Spleen (tissue), 11 donors: ENCODE data around the gene METTL3. TPM values are rescaled to one million over a fixed set of nuclear protein-coding genes. Genes with fewer than 3 reads are reported as not detected.
A peak's percentile ranks its signal among the peaks of the same experiment; 100 is the strongest.

Experiments used
- DNase-seq: peaks from one replicate; pipeline ENCODE4 v3.0.0-alpha.2; 2020
- H3K27ac ChIP-seq, 8 donors: fragments of 200-600 bp; sonication (generic) in 7 of 8; 1 replicate in 4 of 8; 2 replicates in 4 of 8; pipeline versions ENCODE4 v1.5.0 to v1.8.0; 2016 to 2021; ENCODE audit warnings: inconsistent platforms in 4 of 8, mild to moderate bottlenecking in 4 of 8, moderate library complexity in 1 of 8
- H3K27me3 ChIP-seq, 7 donors: fragments of 200-600 bp; sonication (generic) in 6 of 7; replicated peaks in 1 of 7; 1 replicate in 4 of 7; 2 replicates in 3 of 7; pipeline versions ENCODE4 v1.5.0 to v1.8.0; 2016 to 2021; ENCODE audit warnings: inconsistent platforms in 3 of 7, mild to moderate bottlenecking in 1 of 7
- H3K36me3 ChIP-seq, 6 donors: fragments of 200-600 bp; sonication (generic) in 5 of 6; 1 replicate in 4 of 6; 2 replicates in 2 of 6; pipeline versions ENCODE4 v1.5.0 to v1.8.0; 2016 to 2021; ENCODE audit warnings: inconsistent platforms in 2 of 6
- H3K4me1 ChIP-seq, 6 donors: fragments of 200-600 bp; sonication (generic) in 5 of 6; 1 replicate in 3 of 6; 2 replicates in 3 of 6; pipeline versions ENCODE4 v1.5.0 to v1.8.0; 2016 to 2021; ENCODE audit warnings: inconsistent platforms in 3 of 6
- H3K4me3 ChIP-seq, 8 donors: fragments of 200-600 bp; sonication (generic) in 7 of 8; 1 replicate in 4 of 8; 2 replicates in 4 of 8; pipeline versions ENCODE4 v1.5.0 to v1.8.0; 2016 to 2021; ENCODE audit warnings: inconsistent platforms in 4 of 8, mild to moderate bottlenecking in 4 of 8, moderate library complexity in 2 of 8
- H3K9me3 ChIP-seq, 8 donors: fragments of 200-600 bp; sonication (generic) in 7 of 8; 1 replicate in 4 of 8; 2 replicates in 4 of 8; pipeline versions ENCODE4 v1.5.0 to v1.8.0; 2016 to 2021; ENCODE audit warnings: inconsistent platforms in 4 of 8
- POLR2A ChIP-seq, 3 donors: fragments of 450-650 bp; IDR thresholded peaks; one replicate each; pipeline ENCODE4 v1.5.1; 2017; ENCODE audit warnings: antibody characterized with exemption in 3 of 3, mild to moderate bottlenecking in 1 of 3
- POLR2AphosphoS5 ChIP-seq, 3 donors: sonication (generic); formaldehyde crosslinking; IDR thresholded peaks; one replicate each; pipeline ENCODE4 v1.5.1; 2017; ENCODE audit warnings: antibody characterized with exemption in 3 of 3
- WGBS, 5 donors: extraction: QIAGEN DNeasy Blood & Tissue Kit in 3 of 5; methylation state at CpG; one replicate each; pipeline versions ENCODE4 v1.1.5 to v1.1.7; 2013 to 2018; 5-methylcytosine and 5-hydroxymethylcytosine counted together
- intact Hi-C: fragments of 100-400 bp; cut with DNase I; formaldehyde crosslinking; loops from one replicate; pipeline ENCODE4 v1.15.0; 2023; ENCODE audit warnings: low total_unique reads
- polyA plus RNA-seq, 3 donors: library from polyadenylated mRNA; stranded (reverse); fragments of 200-250 nt; gene quantifications; one replicate each; pipeline ENCODE4 v1.2.1, GENCODE V29; 2013
- total RNA-seq, 7 donors: library from RNA; depleted of rRNA in 3 of 7; stranded (reverse); fragments of >200 nt in 3 of 7; fragmentation: NEBNext Ultra II Directional in 4 of 7; extraction: Animal tissue kit (Norgen Biotek cat#: 25700) in 4 of 7; gene quantifications; one replicate each; pipeline versions ENCODE4 v1.1.0 to v1.2.1, GENCODE V29; 2016 to 2021
- TF ChIP-seq, protein P1 (sequence below), 11 experiments: fragments of 200-600 bp in 7 of 11; fragments of 450-650 bp in 4 of 11; sonication (generic) in 4 of 11; IDR thresholded peaks in 8 of 11; conservative IDR thresholded peaks in 3 of 11; 1 replicate in 7 of 11; 2 replicates in 4 of 11; pipeline versions ENCODE4 v1.4.0 to v1.8.0; 2016 to 2021; ENCODE audit warnings: antibody characterized with exemption in 11 of 11, inconsistent platforms in 4 of 11, mild to moderate bottlenecking in 1 of 11
- donor health status: healthy with polysubstance abuse.
- donor health status: DM: no; HTN: no; CAD: no; lungs with moderate emphysema.
- donor health status: DM: no; HTN: no; CAD: no.
- donor health status: Bipolar disorder and iron deficiency.
- donor health status: healthy.
- donor health status: DM: no; HTN: no; CAD: no.
- donor health status: DM: yes; HTN: yes; CAD: no.

METTL3 gene
- total and polyA plus RNA-seq, 10 donors: 46.2 to 88.7 (median 59.3) TPM

DNA sequence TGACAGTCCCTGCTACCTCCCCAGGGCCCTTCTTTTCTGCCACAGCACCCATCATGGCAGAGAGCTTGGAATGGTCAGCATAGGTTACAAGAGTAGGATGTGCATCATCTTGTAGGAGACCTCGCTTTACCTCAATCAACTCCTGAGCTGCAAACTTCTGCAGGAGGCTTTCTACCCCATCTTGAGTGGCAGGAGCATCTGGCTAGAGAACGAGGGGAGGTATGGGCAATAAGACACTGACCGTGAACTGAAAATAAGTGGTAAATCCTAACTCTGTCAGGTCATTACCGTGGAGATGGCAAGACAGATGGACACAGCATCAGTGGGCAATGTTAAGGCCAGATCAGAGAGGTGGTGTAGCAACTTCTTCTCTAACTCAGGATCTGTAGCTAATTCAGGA is 7.8 kb downstream of the METTL3 start:
- intact Hi-C loops: loop anchor here (5.0 kb wide), 1 partner anchor 54 kb away; no protein-coding TSS in a partner anchor
- peaks cover 8 to 80% (median 59%) of the 10 kb centered on the region in 6 donors for H3K36me3 ChIP-seq
- 92 to 98% (median 96%) methylated on average over 3 to 4 of the region's 4 CpGs for WGBS, 5 donors

DNA sequence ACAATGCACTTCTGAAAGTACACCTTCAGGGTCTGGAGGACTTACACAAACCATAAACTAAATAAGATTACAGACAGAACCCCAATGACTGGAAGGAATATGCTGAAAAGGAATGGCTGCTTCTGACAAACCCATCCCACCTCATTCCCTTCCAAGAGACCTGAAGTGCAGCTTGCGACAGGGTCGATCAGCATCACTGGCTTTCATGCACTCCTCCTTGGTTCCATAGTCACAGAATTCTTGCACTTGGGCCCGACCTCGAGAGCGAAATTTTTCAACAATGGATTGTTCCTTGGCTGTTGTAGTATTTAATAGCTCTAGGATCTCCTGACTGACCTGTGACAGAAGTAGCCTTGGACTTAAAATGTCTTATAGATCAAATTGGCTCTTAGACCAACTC is 9.6 kb downstream of the METTL3 start:
- Histone ChIP-seq H3K36me3 (peaks cover 8 to 80% (median 70%) of the 10 kb centered on the region in 6 donors), H3K4me3 (no peak overlapping the region), H3K27ac (no peak overlapping the region), H3K27me3 (no peaks in the 10 kb centered on the region), H3K4me1 (peaks cover 7 to 45% (median 14%) of the 10 kb centered on the region in 6 donors), H3K9me3 (no peaks in the 10 kb centered on the region)
- WGBS, 5 donors: 90 to 97% (median 95%) methylated on average over 5 of the region's 5 CpGs
- intact Hi-C loops: loop anchor here (5.0 kb wide), 1 partner anchor 56 kb away; no protein-coding TSS in a partner anchor
- DNase-seq: no peak
- TF ChIP-seq POLR2A (IDR thresholded peaks at IDR 0.05): no peak
- peak in 1 of 3 donors; percentile 33 for TF ChIP-seq POLR2AphosphoS5 (IDR thresholded peaks at IDR 0.05)
- TF ChIP-seq, protein P1, sequence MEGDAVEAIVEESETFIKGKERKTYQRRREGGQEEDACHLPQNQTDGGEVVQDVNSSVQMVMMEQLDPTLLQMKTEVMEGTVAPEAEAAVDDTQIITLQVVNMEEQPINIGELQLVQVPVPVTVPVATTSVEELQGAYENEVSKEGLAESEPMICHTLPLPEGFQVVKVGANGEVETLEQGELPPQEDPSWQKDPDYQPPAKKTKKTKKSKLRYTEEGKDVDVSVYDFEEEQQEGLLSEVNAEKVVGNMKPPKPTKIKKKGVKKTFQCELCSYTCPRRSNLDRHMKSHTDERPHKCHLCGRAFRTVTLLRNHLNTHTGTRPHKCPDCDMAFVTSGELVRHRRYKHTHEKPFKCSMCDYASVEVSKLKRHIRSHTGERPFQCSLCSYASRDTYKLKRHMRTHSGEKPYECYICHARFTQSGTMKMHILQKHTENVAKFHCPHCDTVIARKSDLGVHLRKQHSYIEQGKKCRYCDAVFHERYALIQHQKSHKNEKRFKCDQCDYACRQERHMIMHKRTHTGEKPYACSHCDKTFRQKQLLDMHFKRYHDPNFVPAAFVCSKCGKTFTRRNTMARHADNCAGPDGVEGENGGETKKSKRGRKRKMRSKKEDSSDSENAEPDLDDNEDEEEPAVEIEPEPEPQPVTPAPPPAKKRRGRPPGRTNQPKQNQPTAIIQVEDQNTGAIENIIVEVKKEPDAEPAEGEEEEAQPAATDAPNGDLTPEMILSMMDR (IDR thresholded peaks at IDR 0.05 in 8 of 11, conservative IDR thresholded peaks at IDR 0.05 in 3 of 11): no peak

More for the DNA sequence above, 7.8 kb downstream of the METTL3 start:
- H3K9me3 ChIP-seq: no peaks in the 10 kb centered on the region
- no peak for TF ChIP-seq POLR2A (IDR thresholded peaks at IDR 0.05)
- TF ChIP-seq, protein P1 (IDR thresholded peaks at IDR 0.05 in 8 of 11, conservative IDR thresholded peaks at IDR 0.05 in 3 of 11): no peak
- no peak for TF ChIP-seq POLR2AphosphoS5 (IDR thresholded peaks at IDR 0.05)
- no peak overlapping the region for H3K27ac ChIP-seq
- peaks cover 7 to 57% (median 19%) of the 10 kb centered on the region in 6 donors for H3K4me1 ChIP-seq
- H3K27me3 ChIP-seq: no peaks in the 10 kb centered on the region
- H3K4me3 ChIP-seq: no peak overlapping the region
- no peak for DNase-seq

DNA sequence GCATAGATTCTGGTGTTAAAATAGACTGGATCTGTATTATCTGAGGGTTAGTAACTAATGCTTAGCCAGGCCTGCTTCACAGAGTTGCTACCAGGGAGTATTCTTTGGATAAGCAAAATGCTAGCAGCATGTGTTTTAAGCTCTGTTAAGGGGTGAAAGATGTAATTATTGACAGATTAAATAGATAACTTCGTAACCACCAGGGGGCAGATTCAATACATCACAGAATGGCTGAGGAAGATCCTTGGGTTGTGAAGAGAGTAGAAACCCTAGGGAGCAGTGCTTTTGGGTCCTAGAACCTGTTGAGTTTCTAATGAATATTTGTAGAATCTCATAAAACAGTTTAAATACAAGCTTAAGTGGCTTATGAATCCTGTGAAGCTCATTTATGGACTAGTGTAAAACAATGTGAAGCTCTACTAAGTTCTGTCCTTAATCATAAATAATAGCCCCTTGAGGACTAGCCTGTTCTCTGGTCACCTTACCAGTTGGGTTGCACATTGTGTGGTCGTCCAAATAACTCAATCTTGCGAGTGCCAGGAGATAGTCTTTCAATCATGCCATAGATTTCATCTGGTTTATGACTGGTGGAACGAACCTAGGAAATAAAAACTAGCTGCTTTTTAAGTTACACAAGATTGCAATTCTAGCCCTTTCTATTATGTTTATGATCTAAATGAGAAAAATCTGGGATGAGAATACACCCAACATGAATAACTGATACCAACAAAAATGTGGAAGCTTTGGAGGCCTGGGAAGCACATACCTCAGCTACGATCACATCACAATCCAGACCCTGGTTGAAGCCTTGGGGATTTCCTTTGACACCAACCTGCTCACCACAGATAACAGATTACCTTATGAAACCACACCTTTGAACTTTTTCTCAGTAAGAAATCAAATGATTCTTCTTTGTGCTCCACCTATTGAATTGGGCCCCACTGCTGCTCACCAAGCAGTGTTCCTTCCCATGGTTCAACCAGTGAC is 12.3 kb downstream of the METTL3 start:
- DNase-seq: no peak
- intact Hi-C loops: no loop called here
- Histone ChIP-seq H3K27ac (no peak overlapping the region), H3K27me3 (no peaks in the 10 kb centered on the region), H3K4me1 (peaks cover 0 to 19% (median 0%) of the 10 kb centered on the region in 6 donors), H3K36me3 (peaks cover 11 to 100% (median 95%) of the 10 kb centered on the region in 6 donors), H3K9me3 (no peaks in the 10 kb centered on the region), H3K4me3 (no peak overlapping the region)
- TF ChIP-seq POLR2A (IDR thresholded peaks at IDR 0.05) (no peak), POLR2AphosphoS5 (IDR thresholded peaks at IDR 0.05) (no peak)
- TF ChIP-seq, protein P1 (IDR thresholded peaks at IDR 0.05 in 8 of 11, conservative IDR thresholded peaks at IDR 0.05 in 3 of 11): peak in 6 of 11 experiments; percentile 38 to 49 (median 46)
- 71 to 81% (median 72%) methylated on average over 5 of the region's 5 CpGs for WGBS, 5 donors

DNA sequence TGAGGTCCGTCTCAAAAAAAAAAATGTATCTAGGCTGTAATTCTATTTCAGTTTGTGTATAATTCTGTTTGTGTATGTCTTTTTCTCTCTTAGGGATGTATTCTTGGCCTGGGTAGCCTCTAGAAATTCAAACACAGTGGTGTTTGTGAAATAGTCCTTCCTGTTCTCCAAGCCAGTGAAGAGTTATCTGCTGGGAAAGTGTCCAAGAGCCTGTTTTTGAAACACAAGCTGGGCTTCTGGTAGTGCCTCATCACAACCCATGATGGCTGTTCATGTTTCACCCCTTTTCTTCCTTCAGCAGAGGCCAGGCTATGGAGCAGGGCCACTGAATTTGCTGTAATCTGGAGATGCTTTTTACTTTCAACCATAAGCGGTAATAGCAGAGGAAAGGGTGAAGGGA is 14.7 kb downstream of the METTL3 start:
- WGBS, 5 donors: 93 to 98% (median 97%) methylated on average over 2 of the region's 2 CpGs
- no peaks in the 10 kb centered on the region for H3K27me3 ChIP-seq
- peaks cover 0 to 9% (median 0%) of the 10 kb centered on the region in 6 donors for H3K4me1 ChIP-seq
- intact Hi-C loops: no loop called here
- no peak for DNase-seq
- H3K9me3 ChIP-seq: no peaks in the 10 kb centered on the region
- TF ChIP-seq, protein P1 (IDR thresholded peaks at IDR 0.05 in 8 of 11, conservative IDR thresholded peaks at IDR 0.05 in 3 of 11): no peak
- TF ChIP-seq POLR2AphosphoS5 (IDR thresholded peaks at IDR 0.05): no peak
- no peak for TF ChIP-seq POLR2A (IDR thresholded peaks at IDR 0.05)
- H3K4me3 ChIP-seq: no peak overlapping the region
- H3K27ac ChIP-seq: no peak overlapping the region
- H3K36me3 ChIP-seq: peaks cover 7 to 100% (median 98%) of the 10 kb centered on the region in 6 donors
